Esophagus muscularis mucosa (tissue), 4 donors: Measurements from ENCODE around the gene IFIT1B. TPM values are rescaled to one million over a fixed set of nuclear protein-coding genes. Genes with fewer than 3 reads are reported as not detected.
A peak's percentile ranks its signal among the peaks of the same experiment; 100 is the strongest.

Experiments used
- DNase-seq: peaks from one replicate; pipeline ENCODE4 v3.0.0-alpha.2; 2017; ENCODE audit errors: extremely low spot score
- H3K27ac ChIP-seq, 4 donors: fragments of 200-600 bp; sonication (generic); replicated peaks in 1 of 4; 1 replicate in 3 of 4; 2 replicates in 1 of 4; pipeline ENCODE4 v1.5.1; 2016 to 2019; ENCODE audit warnings: mild to moderate bottlenecking in 1 of 4
- H3K27me3 ChIP-seq, 4 donors: fragments of 200-600 bp; sonication (generic); one replicate each; pipeline versions ENCODE4 v1.5.1 to v1.6.0; 2016 to 2019
- H3K36me3 ChIP-seq, 4 donors: fragments of 200-600 bp; sonication (generic); one replicate each; pipeline ENCODE4 v1.5.1; 2016 to 2019
- H3K4me1 ChIP-seq, 4 donors: fragments of 200-600 bp; sonication (generic); one replicate each; pipeline ENCODE4 v1.5.1; 2016 to 2019
- H3K4me3 ChIP-seq, 4 donors: fragments of 200-600 bp; sonication (generic); 1 replicate in 2 of 4; 2 replicates in 2 of 4; pipeline ENCODE4 v1.5.1; 2016 to 2019; ENCODE audit warnings: mild to moderate bottlenecking in 4 of 4, moderate library complexity in 1 of 4
- H3K9me3 ChIP-seq, 4 donors: fragments of 200-600 bp; sonication (generic); 1 replicate in 3 of 4; 2 replicates in 1 of 4; pipeline ENCODE4 v1.5.1; 2016 to 2019
- CTCF ChIP-seq, 3 experiments: fragments of 200-600 bp in 2 of 3; fragments of 450-650 bp in 1 of 3; sonication (generic) in 2 of 3; IDR thresholded peaks; one replicate each; pipeline ENCODE4 v1.5.1; 2017 to 2019; ENCODE audit warnings: antibody characterized with exemption in 3 of 3, mild to moderate bottlenecking in 2 of 3, moderate library complexity in 1 of 3
- EP300 ChIP-seq: sonication (generic); formaldehyde crosslinking; IDR thresholded peaks from one replicate; pipeline ENCODE4 v1.6.1; 2017; ENCODE audit warnings: antibody characterized with exemption
- POLR2A ChIP-seq: fragments of 450-650 bp; IDR thresholded peaks from one replicate; pipeline ENCODE4 v1.6.1; 2017; ENCODE audit warnings: antibody characterized with exemption, moderate library complexity, mild to moderate bottlenecking, low read depth
- POLR2AphosphoS5 ChIP-seq, 2 donors: sonication (generic); formaldehyde crosslinking; IDR thresholded peaks; one replicate each; pipeline ENCODE4 v1.6.1; 2017; ENCODE audit warnings: antibody characterized with exemption in 2 of 2
- WGBS: methylation state at CpG from one replicate; pipeline ENCODE4 v1.1.5; 2018; 5-methylcytosine and 5-hydroxymethylcytosine counted together
- intact Hi-C: fragments of 100-400 bp; cut with DNase I; formaldehyde crosslinking; loops from one replicate; pipeline ENCODE4 v1.15.1; 2023
- total RNA-seq, 4 donors: library from RNA; depleted of rRNA; stranded (reverse); fragments of >200 nt; gene quantifications; one replicate each; pipeline versions ENCODE4 v1.1.0 to v1.2.1, GENCODE V29; 2016

IFIT1B gene
- total RNA-seq, 4 donors from 2014 or later = 0.33 TPM; not detected in 3

- H3K27ac ChIP-seq = no peak overlapping the region
- peaks cover 15 to 29% (median 24%) of the 10 kb centered on the region in 4 donors for H3K4me1 ChIP-seq
- intact Hi-C loops = no loop called here
- no peak for TF ChIP-seq POLR2A
- TF ChIP-seq EP300 = no peak
- TF ChIP-seq CTCF (IDR thresholded peaks at IDR 0.05) = no peak
- TF ChIP-seq POLR2AphosphoS5 (IDR thresholded peaks at IDR 0.05) = no peak
- WGBS = 92% methylated on average over 5 of the region's 5 CpGs
- DNase-seq = no peak
- H3K36me3 ChIP-seq = peaks cover 0 to 25% (median 15%) of the 10 kb centered on the region in 4 donors
- no peak overlapping the region for H3K4me3 ChIP-seq
- H3K9me3 ChIP-seq = no peaks in the 10 kb centered on the region
- H3K27me3 ChIP-seq = no peaks in the 10 kb centered on the region
Measured at GRCh38 chr10:89343089-89343767, 34.6 kb upstream of the IFIT1B start.

GRCh38 chr10:89344156-89344555 lies 33.7 kb upstream of the IFIT1B start:
- H3K4me1 ChIP-seq = peaks cover 20 to 38% (median 28%) of the 10 kb centered on the region in 4 donors
- TF ChIP-seq CTCF (IDR thresholded peaks at IDR 0.05) (no peak), EP300 (no peak), POLR2A (no peak), POLR2AphosphoS5 (IDR thresholded peaks at IDR 0.05) (no peak)
- no peak overlapping the region for H3K27ac ChIP-seq
- 82% methylated on average over 2 of the region's 2 CpGs for WGBS
- H3K27me3 ChIP-seq = no peaks in the 10 kb centered on the region
- no peak overlapping the region for H3K4me3 ChIP-seq
- H3K9me3 ChIP-seq = no peaks in the 10 kb centered on the region
- DNase-seq = no peak
- intact Hi-C loops = no loop called here
- peaks cover 0 to 16% (median 6%) of the 10 kb centered on the region in 4 donors for H3K36me3 ChIP-seq

- no peaks in the 10 kb centered on the region for H3K27me3 ChIP-seq
- intact Hi-C loops = no loop called here
- no peak overlapping the region for H3K4me3 ChIP-seq
- no peaks in the 10 kb centered on the region for H3K9me3 ChIP-seq
- WGBS = 90% methylated on average over 4 of the region's 4 CpGs
- H3K36me3 ChIP-seq = peaks cover 0 to 2% (median 0%) of the 10 kb centered on the region in 4 donors
- peaks cover 27 to 44% (median 32%) of the 10 kb centered on the region in 4 donors for H3K4me1 ChIP-seq
- TF ChIP-seq CTCF (IDR thresholded peaks at IDR 0.05) (no peak), EP300 (no peak), POLR2AphosphoS5 (IDR thresholded peaks at IDR 0.05) (no peak)
- no peak overlapping the region for H3K27ac ChIP-seq
- no peak for DNase-seq
Measured at GRCh38 chr10:89345367-89346000, 32.4 kb upstream of the IFIT1B start.

GRCh38 chr10:89346405-89347254 lies 31.2 kb upstream of the IFIT1B start:
- 57% methylated on average over 4 of the region's 4 CpGs for WGBS
- Histone ChIP-seq H3K4me1 (peaks cover 38 to 56% (median 43%) of the 10 kb centered on the region in 4 donors), H3K36me3 (no peaks in the 10 kb centered on the region), H3K9me3 (no peaks in the 10 kb centered on the region), H3K27ac (peak overlapping the region; percentile 14 to 48 (median 42)), H3K4me3 (no peak overlapping the region), H3K27me3 (no peaks in the 10 kb centered on the region)
- no peak for TF ChIP-seq EP300
- TF ChIP-seq POLR2AphosphoS5 (IDR thresholded peaks at IDR 0.05) = peak; percentile 48 to 61
- no peak for DNase-seq
- intact Hi-C loops = no loop called here
